IPS-15b (cell line): ENCODE data around the gene FRG2B.
"Not testable (repeated sequence)": the region's sequence is repeated elsewhere in the genome, so short reads cannot be mapped to it uniquely, and the experiment has no call there.

Source experiments
- H3K27me3 ChIP-seq: one replicate; pipeline ENCODE4 v1.6.1; 2013; ENCODE audit warnings: low read length; ENCODE audit not compliant: control insufficient read depth, insufficient read depth
- H3K36me3 ChIP-seq: one replicate; pipeline ENCODE4 v1.6.1; 2013; ENCODE audit warnings: low read length; ENCODE audit not compliant: control insufficient read depth, insufficient read depth
- H3K4me1 ChIP-seq: one replicate; pipeline ENCODE4 v1.6.1; 2013; ENCODE audit warnings: mild to moderate bottlenecking, low read length; ENCODE audit not compliant: control insufficient read depth, insufficient read depth
- H3K4me3 ChIP-seq: one replicate; pipeline ENCODE4 v1.5.1; 2013; ENCODE audit warnings: low read depth, low read length
- H3K9ac ChIP-seq: one replicate; pipeline ENCODE4 v1.6.1; 2013; ENCODE audit warnings: low read depth, mild to moderate bottlenecking, low read length
- H3K9me3 ChIP-seq: one replicate; pipeline ENCODE4 v1.6.1; 2013; ENCODE audit warnings: mild to moderate bottlenecking, low read length; ENCODE audit not compliant: control insufficient read depth, insufficient read depth

Gene FRG2B

DNA sequence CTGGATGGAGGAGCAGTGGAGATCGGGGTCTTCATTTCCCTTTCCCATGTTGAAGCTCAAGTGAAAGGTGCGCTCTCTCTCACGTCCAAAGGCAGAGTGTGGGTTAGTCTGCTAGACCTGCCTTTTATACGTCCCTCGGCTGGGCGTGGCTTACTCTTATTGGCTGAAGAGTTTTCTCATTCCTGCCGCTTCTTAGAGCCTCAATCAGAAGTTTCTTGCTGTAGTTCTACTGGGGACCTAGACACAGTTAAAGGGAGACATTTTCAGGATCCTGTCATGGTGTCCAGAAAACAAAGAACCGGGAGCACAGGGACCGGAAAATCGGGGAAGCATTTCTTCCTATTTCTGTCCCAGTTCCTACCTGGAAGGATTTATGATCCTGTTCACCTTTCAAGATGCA lies at the start of gene FRG2B:
TSS of gene FRG2B (minus strand) at position 101 of the 400 bp plus-strand sequence. CDS start at position 48, 53 bp downstream.
- not testable (repeated sequence) for H3K36me3 ChIP-seq, H3K4me1 ChIP-seq, H3K4me3 ChIP-seq, H3K27me3 ChIP-seq, H3K9me3 ChIP-seq, H3K9ac ChIP-seq

DNA sequence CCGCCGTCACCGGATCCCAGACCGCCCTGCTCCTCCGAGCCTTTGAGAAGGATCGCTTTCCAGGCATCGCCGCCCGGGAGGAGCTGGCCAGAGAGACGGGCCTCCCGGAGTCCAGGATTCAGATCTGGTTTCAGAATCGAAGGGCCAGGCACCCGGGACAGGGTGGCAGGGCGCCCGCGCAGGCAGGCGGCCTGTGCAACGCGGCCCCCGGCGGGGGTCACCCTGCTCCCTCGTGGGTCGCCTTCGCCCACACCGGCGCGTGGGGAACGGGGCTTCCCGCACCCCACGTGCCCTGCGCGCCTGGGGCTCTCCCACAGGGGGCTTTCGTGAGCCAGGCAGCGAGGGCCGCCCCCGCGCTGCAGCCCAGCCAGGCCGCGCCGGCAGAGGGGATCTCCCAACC lies 40.9 kb upstream of the FRG2B start:
- not testable (repeated sequence) for H3K4me1 ChIP-seq, H3K4me3 ChIP-seq, H3K9ac ChIP-seq, H3K9me3 ChIP-seq, H3K27me3 ChIP-seq, H3K36me3 ChIP-seq

DNA sequence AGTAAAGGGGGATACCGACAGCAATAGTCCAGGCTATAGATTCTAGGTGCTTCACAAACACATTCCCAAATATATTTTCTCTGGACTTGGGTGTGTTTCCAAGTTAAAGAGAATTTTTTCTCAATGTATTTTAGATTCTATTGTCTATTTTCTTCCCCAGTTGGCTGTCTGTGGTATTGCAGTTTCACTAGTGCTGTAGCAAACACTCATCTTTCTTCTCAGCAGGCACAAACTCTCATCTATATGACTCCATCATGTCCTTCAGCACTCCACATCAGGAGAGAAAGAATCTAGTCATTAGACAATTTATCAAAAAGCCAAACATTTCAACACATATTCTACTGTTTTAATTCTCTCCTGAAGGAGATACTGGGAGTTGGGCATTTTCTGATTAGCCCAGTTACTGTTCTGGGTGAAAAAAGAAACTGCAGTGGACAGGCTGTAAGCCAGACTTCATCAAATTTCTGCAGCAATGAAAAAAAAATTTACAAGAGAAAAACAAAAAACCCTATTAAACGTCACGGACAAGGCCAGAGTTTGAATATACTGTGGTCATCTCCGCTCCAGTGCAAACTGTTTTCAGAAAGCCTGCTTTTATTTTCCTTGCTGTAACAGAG lies 37.1 kb upstream of the FRG2B start:
- H3K27me3 ChIP-seq, H3K9ac ChIP-seq, H3K4me3 ChIP-seq, H3K4me1 ChIP-seq, H3K36me3 ChIP-seq, H3K9me3 ChIP-seq: not testable (repeated sequence)

DNA sequence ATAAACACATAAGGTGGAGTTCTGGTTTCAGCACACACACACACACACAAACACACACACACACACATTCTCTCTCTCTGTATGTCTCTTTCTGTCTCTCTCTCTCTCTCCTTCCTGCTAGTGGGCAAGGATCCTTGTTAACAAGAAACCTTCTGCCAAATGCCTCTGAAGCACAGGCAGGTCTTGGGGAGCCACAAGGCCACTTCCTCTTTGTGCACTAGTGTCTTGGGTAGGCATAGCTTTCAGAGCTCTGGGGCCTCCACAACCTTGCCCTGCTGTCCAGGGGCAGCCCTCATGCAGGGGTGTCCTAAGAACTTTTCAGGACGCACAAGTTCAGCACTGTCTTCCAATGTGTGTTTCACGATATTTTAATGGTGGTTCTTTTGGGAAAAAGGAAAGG lies 34.5 kb upstream of the FRG2B start:
- H3K27me3 ChIP-seq, H3K36me3 ChIP-seq, H3K9me3 ChIP-seq, H3K4me1 ChIP-seq, H3K4me3 ChIP-seq, H3K9ac ChIP-seq: not testable (repeated sequence)

DNA sequence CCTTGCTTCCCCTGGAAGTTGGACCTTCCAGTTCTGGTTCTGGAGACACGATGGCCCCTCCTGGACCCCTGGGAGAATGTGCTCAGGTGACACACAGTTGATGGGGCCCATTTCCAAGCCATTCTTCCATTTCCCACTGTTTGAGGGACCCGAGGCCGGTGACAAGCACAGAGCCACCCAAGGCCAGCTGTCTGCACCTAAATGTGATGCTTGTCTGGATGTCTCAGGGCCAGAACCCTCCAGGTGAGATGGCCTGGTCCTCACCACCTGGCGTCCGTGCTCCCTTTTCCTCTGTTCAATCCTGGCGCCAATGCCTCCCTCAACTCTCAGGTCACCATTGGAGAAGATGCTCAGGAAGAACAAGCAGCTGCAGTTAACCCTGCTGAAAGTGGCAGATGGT lies 33.9 kb upstream of the FRG2B start:
- not testable (repeated sequence) for H3K9ac ChIP-seq, H3K27me3 ChIP-seq, H3K36me3 ChIP-seq, H3K4me3 ChIP-seq, H3K9me3 ChIP-seq, H3K4me1 ChIP-seq

DNA sequence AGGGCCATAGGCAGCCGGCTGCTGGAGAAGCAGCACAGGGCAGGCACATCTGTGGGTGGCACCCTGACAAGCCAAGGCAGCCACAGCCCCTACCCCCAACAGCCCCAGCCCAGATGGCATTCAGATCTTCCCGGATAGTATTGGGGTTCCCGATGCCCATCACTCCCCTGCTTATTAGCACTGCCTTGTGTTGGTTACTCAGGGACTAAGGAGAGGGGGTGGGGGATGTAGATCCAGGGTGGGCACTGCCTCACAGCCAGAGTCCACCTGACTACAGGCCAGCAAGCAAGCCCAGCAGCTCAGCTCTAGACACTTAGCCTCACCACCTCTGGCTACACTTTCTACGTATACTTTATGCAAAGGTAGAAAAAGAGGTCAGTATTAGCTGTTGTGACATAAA lies 30.7 kb upstream of the FRG2B start:
- H3K9me3 ChIP-seq, H3K27me3 ChIP-seq, H3K4me1 ChIP-seq, H3K36me3 ChIP-seq, H3K4me3 ChIP-seq, H3K9ac ChIP-seq: not testable (repeated sequence)

DNA sequence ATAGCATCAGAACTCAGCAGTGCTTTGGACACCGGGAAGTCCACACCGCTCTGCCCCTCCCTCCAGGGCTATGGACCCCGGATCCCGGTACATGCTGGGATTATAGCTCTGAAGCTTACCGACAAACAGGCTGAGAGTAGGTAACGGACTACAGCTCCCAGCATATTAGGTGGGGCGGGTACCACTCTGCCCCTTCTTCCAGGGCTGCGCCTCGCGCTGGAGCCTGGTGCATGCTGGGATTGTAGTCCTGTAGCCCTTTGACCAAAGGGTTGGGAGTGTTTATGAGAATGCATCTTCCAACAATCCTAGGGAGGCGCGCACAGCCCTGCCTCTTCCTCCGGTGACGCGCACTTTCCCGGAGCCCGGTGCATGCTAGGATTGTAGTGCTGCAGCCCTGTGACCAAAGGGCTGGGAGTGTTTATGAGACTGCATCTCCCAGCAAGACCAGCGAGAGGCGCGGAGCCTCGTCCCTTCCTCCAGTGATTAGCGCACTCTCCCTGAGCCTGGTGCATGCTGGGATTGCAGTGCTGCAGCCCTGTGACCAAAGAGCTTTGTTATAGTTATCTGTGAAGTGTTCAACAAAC lies 22.4 kb upstream of the FRG2B start:
- not testable (repeated sequence) for H3K27me3 ChIP-seq, H3K4me3 ChIP-seq, H3K9ac ChIP-seq, H3K4me1 ChIP-seq, H3K36me3 ChIP-seq, H3K9me3 ChIP-seq

DNA sequence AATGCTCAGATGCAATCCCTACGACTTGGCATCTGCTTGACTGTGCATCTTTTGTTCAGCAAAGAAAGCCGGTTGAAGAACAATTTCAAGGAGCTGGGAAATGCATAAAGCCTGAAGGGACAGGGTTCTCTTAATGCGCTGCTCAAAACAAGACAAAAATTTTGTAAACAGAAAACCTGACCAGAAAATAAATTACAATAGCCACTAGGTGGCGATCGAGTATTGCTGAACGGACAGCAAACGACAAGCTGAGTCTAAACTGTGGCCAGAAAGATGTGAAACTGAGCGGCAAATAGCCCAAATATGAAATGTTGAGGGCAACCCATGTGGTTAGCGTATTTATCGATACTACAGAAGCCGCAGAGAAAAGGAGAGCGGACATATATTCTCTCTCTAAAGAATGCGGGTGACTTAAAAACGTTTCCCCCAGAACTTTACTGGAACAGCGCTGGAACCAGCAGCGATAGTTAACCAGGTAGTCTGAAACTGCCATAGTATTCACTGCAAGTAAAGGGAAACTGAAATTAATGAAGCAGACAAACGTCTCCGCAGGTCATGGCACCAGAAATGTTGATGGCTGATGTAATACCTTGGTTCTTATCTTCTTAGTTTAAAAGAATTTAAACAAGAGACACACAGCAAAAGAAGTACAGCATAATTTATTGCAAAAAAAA lies 20.6 kb upstream of the FRG2B start:
- H3K27me3 ChIP-seq, H3K4me3 ChIP-seq, H3K9me3 ChIP-seq, H3K36me3 ChIP-seq, H3K4me1 ChIP-seq, H3K9ac ChIP-seq: not testable (repeated sequence)

DNA sequence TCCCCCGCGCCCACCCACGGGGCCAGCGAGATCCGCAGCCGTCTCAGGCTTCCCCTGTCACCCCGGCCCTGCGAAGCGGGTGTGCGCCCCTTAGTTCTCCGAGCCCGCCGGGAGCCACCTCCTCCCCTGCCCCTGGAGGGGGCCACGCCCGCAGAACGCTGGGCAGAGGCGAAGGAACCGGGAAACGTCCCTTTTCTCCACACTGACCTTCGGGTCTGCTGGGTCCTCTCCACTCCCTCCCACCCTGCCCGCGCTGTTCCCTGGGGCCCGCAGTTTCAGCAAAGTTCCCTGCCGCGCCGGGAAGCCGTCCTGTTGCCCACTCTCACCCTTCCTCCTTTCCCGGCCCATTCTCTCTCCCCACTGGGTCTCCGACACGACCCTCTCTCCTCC lies 11.2 kb upstream of the FRG2B start:
- not testable (repeated sequence) for H3K9me3 ChIP-seq, H3K4me1 ChIP-seq, H3K27me3 ChIP-seq, H3K4me3 ChIP-seq, H3K36me3 ChIP-seq, H3K9ac ChIP-seq

DNA sequence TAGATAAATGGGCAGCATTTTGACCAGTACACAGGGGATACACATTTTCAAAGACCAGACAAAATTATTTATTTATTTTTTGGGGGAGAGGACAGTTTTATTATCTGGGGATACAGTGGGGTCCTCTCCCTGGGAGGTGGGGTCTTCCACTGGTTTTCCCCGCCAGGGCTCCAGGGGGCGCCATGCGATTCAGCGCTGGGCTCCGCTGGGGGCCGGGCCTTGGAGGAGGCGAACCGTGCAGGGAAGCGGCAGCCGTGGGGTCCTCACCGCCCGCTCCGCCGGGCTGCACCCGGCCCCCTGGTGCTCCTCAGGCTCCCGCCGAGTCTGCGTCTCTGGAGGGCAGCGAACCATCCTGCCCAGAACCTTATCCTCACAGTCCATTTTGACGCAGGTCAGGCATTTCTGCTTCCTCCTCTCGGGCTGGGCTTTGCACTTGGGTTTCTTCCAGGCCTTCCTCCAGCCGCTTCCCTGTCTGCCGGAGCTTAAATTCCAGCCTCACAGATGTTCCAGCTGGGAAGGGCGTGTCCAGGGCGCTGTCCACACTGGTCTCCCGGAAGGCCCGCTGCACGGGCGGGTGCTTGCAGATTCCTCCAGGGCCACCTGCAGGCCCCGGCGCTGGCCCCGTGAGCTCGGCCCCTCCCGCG lies 10.7 kb upstream of the FRG2B start:
- not testable (repeated sequence) for H3K9ac ChIP-seq, H3K4me3 ChIP-seq, H3K36me3 ChIP-seq, H3K27me3 ChIP-seq, H3K9me3 ChIP-seq, H3K4me1 ChIP-seq

DNA sequence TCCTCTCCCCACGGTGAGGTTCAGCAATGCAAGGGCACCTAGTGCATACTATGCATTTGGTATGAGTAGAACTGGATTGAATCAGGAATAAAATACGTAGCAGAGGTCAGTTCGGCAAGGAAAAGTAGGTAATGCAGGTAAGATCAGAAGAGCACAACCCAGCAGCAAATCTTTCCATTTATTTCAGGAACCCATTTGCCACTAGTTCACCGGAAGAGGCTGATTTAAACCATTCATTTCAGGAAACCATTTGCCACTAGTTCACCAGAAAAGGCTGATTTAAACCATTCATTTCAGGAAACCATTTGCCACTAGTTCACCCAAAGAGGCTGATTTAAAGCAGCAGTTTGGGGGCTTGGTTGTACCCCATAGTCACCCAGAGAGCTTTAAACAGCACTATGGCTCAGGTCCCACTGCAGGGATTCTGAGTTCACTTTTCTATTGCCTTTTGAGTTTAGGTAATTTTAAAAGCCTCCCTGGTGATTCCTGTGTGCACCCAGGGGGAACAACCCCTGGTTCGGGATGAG lies 4.2 kb upstream of the FRG2B start:
- H3K36me3 ChIP-seq, H3K9ac ChIP-seq, H3K4me3 ChIP-seq, H3K27me3 ChIP-seq, H3K4me1 ChIP-seq, H3K9me3 ChIP-seq: not testable (repeated sequence)

DNA sequence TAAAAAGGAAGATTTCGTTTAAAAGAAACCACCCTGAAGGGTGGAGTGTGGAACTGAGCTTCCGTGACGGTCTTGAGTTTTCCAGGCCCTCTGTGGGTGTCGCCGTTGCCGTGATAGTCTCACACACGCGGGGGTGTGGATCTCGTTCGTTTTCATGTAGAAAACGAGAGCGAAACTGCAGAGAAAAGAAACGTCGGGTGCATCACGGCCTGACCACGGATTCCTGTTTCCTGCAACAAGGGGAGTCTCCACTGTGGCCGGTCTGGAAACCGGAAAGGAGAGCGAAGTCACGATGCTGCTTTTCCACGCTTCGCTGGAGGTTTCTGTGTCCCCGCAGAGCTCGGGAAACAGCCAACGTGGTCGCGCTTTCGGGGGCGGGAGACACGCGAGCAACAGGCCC lies 4.1 kb downstream of the FRG2B start:
- not testable (repeated sequence) for H3K9ac ChIP-seq, H3K4me1 ChIP-seq, H3K36me3 ChIP-seq, H3K27me3 ChIP-seq, H3K4me3 ChIP-seq
- peaks cover 31% of the 10 kb centered on the region for H3K9me3 ChIP-seq
